ENCODE measurements around the gene PIEZO1.

The PIEZO1 gene

DNA sequence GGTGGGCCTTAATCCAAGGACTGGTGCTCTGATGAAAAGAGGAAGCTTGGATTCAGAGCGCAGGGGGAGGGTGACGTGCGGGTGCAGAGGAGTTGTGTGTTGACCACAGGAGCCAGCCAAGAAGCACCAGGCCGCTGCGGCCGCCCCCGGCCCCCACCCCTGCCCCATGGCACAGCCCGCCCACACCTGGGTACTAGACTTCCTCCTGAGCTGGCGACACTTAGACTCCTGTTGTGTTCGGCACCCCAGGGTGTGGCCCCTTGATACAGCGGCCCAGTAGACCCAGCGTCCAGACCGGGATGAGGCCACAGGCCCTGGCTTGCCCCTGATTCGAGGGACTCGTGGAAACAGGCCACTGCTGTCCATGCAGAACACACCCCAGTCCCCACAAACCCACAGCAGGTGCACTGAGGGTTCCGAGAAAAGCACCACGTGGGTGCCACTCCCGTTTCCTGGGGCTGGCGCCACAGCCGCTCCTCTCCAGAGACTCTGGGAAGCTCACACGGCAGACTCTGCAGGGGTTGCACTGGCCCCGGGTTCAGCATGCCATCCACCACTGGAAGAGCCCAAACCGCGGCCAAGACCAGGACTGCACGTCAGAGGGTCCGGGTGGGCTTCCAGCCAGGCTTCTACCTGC lies 93.0 kb downstream of the PIEZO1 start:
- no peak for DNase-seq (ENCODE audit: low read depth in 2 of 2)

DNA sequence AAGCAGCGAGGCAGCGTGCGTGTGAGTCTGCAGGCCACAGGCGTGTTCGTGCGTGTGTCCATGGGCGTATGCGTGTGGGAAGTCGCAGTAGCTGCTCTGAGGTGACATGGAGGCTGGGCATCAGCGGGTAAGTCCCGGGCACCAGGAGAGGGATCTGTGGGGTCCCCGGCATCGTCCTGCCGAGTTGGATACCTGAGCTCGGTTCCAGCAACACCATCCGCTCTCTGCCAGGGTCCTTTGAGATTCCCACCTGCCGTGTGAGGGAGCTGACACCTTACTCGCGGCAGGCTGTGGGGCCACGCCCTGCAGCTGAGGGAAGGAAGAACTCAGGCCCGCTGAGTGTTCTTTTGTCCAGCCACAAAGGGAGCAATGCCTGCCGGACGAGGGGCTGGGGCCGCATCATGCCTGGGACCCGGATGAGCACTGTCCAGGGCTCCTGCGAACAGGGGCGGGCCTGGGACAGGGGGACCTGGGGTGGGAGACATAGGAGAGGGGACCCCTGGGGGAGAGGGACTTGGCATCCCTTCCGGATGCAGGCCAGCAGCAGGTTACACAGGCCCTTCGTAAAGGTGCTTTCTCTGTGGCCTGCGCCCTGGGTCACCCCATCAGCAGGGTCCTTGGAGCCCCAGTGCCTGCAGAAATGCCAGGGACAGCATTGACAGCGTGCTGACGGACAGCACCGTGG lies 93.7 kb downstream of the PIEZO1 start:
- DNase-seq (ENCODE audit: low read depth in 2 of 2): no peak

DNA sequence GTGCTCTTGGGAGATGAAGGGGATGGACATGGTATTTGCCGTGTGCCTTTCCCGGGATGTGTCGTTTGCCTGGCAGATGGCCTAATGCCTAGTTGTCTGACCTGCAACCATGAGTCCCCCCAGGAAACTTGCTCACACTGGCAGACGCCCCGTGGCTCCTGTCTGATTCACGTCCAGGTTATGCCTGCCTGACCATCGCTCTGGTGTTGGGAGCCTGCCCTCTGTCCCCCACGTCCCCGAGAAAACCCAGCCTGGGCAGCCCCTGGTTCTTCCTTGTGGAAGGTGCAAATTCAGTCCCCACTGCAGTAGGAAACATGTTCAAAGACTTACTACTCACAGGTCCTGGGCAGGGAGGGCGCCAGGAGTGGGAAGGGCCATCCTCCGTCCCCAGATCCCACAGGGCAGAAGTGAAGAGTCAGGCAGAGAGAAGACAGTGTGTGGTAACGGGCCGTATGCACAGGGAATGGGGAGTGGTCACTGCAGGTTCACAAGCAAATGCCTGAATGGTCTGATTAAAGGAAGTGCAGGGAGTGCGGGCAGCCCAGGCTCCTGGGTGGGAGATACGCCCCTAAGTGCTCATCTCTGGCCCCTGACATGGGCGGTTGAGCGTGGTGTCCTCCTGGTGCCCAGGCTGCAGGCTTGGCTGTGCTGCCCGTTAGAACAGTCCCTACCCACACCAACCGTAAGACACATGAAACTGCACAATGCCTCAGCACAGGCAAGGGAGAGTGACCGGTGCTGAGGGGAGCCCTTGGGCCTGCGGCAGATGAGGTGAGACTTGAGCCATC lies 94.5 kb downstream of the PIEZO1 start:
- no peak for DNase-seq (ENCODE audit: low read depth in 2 of 2)

DNA sequence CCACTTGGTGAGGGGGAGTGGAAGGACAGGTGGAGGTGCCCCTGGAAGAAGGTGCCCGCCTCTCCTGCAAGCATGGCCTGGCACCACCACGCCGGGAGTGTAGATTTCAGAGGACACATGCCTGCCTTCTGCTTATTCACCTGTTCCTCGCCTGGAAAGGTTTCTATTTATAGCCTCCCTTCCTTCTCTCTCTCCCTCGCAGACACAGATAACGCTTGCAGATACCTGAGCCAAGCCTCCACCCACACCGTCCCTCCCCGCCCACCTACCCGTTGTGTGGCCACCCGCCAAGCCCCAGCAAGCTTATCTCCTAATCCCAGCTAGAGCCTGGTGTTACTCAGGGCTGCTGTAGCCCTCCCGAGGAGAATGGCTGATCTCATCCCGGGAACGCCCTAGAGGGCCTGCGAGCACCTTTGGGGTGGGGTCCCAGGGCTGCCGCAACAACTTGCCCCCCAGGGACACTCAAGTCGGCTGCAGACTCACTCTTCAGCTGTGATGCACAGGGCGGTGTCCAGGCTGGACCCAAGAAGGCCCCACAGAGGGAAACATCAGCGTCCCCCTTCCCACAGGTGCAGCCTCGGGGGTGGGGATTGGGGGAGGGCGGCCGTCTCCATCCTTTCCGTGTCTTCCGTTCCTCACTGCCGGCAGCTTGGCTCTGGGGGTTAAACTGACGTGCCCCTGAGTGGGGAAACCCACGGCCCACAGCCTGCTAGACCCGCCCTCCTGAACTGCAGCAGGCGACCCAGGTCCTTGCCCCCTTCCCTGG lies 96.8 kb downstream of the PIEZO1 start:
- no peak for DNase-seq (ENCODE audit: low read depth in 2 of 2)

DNA sequence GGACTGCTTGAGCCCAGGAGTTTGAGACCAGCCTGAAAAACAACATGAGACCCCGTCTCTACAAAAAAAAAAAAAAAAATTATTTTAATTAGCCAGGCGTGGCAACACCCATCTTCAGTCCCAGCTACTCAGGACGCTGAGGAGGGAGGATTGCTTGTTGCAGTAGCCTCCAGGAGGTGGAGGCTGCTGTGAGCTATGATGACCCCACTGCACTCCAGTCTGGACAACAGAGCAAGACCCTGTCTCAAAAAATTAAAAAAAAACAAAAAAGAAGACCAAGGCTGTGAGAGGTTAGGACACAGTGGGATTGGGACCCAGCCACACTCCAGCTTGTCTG lies 97.4 kb downstream of the PIEZO1 start:
- DNase-seq (ENCODE audit: low read depth in 2 of 2): no peak

DNA sequence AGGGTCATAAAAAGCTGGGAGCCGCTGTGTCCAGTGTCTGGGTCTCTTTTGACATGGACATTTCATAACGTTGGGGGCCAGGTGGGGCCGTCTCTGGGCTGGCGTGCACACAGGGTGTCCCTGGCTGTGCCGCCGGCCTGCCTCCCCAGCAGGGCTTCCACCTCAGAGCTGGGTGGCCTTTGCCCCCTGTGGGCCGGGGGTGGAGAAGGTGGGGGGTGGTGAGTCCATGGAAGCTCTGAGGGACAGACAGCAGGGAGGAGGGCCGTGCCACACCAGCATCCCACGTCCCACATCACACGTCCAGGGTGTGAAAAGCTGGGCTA lies 97.8 kb downstream of the PIEZO1 start:
- DNase-seq (ENCODE audit: low read depth in 2 of 2): no peak

DNA sequence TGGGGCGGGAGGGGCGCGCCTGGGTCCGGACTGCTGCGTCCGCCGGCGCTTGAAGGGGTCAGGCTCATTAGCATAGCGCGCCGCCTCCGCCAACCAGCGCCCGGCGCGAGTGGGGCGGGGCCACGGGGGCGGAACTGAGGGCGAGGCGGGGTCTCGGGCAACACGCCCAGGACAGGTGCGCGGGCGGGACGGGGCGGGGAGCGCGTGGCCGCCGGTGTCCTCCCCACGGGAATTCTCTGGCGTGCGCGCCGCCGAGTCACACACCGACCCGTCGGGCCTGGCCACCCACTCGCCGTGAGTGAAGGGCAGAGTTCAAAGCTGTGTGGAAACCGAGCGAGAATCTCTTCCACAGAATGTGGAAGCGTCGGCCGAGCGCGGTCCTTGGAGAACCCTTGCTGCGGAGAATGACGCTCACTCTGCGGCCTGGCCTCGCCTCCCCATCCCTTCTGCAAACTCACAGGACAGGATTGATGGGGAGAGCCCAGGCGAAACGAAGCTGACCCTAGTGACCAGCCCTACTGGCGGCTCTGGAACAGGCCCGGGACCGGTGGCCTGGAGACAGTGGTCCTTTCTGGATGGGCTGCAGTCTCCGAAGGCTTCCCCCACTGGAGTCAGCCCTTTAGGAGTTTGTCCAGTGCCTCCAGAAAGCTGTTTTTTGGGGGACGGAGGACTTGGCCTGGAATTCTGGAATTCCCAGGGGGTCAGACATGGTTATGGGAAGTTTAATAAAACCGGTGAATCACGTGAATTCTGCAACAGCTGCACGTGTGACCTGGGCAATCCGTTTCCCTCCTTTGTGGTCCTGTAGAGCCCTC lies 98.4 kb downstream of the PIEZO1 start, which contains the start of gene SNAI3:
TSS of gene SNAI3 (minus strand) at position 69 of the 815 bp plus-strand sequence. CDS start 101 bp downstream, outside the sequence.
- DNase-seq (ENCODE audit: low read depth in 2 of 2): peak; percentile 61 to 82

DNA sequence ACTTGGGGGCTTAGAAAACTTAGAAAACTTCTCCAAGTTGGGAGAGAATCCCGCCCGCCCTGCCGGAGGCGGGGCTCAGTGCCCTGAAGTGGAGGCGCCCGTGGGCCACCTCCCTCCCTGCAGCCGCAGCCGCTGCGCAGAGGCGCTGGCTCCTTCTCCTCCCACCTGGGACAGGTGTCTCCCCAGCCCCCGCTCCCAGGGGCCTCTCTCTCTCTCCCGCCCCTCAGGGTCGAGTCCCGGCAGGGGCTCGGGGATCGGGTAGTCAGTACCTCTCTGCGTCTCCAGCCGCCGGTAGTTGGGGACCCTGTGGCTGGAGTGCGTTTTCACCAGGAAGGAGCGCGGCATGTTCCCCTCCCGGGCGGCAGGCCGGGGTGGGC lies 99.0 kb downstream of the PIEZO1 start:
- DNase-seq (ENCODE audit: low read depth in 2 of 2): peak in 1 of 2 donors; percentile 38

DNA sequence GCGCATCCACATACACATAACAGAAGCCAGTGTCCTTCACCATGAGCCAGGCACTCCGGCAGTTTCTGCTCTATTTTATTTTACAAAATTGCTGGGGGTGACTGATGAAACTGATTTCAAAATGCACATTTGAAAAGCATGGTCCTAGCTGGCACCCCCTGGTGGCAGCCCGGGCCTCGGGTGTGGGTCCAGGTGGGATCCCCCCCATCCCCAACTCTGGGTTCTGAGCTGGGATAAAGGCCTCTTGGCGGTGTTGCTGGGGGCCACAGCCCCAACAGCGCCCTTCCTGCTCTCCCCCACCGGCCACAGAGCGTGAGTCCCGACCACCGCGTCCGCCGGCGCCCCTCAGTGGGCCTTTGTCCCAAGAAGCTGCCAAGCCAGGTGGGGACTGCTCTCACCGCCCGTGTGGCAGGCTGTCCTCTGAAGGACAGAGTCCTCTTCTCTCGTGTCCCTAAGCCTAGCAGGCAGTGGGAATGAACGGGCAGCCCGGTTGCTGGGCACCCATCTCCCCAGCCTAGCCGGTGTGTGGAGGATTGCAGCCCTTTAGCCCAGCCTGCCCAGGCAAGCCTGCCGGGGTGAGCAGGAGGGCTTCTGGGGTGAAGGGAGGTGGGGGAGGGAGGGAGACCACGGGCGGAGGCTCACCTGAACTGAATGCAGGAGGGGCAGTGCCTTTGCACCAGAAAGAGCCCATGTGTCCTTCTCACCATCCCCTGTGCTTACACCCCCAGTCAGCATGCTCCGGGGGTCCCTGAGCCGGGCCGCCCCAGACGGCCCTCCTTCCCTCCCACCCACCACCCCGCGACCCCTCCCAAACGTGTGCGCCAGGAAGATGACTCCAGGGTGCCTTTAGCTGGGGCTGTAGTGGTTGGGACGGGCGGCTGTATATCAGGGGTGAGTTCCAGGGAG lies 99.6 kb downstream of the PIEZO1 start:
- DNase-seq (ENCODE audit: low read depth in 2 of 2): peak; percentile 53 to 55

DNA sequence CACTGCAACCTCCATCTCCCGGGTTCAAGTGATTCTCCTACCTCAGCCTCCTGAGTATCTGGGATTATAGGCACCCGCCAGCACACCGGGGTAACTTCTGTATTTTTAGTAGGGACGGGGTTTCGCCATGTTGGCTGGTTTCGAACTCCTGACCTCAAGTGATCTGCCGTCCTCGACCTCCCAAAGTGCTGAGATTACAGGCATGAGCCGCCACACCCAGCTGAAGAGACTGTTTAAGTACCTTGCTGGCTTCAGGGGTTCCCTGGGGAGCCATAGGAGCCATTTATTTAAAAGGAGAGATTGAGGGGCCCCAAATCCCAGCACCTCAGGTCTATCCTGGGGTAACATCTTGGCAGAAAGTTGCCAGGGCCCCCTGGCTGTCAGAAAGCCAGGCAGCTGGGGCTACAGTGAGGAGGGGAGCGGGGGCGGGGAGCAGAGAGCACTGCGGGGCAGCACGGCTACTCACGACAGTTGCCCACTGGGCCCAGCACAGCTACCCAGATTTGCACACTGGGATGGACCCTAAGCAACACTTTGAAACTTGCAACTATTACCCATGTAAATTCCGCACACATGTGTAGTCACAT lies 100.4 kb downstream of the PIEZO1 start:
- no peak for DNase-seq (ENCODE audit: low read depth in 2 of 2)

DNA sequence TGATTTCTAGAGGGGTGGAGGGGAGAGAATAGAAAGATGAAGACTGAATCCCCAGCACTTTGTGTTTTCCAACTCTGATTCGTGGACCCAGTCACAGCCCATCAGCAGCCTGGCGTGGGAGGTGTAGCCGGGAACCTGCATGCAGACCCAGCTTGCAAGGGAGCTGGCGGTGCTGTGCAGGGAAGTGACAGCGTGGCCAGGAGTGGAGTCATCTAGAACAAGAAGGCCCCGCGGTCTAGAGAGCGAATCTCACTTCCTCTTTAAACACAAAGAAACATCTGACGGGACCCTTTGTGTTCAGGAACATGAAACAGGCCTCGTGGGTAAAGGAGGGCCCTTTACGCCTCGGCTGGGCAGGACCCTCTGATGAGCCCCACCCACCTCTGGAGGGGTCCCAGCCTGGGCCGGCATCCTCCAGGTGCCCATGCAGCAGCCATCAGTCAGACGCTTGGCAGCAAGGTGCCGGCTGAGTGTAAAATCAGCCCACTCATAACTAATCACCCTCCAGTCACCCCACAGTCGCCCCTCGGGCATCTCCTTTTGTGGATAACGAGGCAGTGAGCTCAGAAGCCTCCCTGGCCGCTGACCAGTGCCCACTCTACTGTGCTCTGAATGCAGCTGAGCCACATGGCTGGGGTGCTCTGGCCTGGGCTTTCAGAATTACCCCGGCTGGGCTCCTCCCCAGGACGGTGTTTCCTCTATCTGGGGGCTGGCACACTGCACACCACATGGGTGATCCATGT lies 103.1 kb downstream of the PIEZO1 start:
- peak; percentile 34 to 50 for DNase-seq (ENCODE audit: low read depth in 2 of 2)

DNA sequence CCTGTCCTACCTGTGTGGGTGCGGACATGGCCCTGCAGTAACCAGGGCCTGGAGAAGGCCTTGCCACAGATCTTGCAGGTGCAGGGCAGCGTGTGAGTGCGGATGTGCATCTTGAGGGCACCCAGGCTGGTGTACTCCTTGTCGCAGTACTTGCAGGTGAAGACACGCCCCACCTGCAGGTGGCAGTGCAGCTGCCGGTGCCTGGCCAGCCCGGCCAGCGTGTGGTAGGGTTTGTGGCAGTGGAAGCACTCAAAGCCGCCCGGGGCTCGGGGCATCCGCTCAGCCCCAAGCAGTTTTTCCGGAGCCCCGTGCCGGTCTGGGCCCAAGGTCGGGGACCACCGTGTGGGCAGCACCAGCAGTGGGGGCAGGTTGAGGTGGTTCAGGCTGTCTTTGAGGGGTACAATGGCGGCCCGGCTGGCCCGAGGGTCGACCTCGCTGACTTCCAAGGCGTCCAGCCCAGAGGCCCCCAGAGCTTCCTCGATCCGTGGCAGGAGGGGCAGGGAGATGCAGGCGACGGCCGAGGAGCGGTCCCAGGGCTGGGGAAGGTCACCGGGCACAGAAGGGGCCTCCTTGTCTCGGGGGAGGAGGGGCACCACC lies 103.8 kb downstream of the PIEZO1 start:
- no peak for DNase-seq (ENCODE audit: low read depth in 2 of 2)

DNA sequence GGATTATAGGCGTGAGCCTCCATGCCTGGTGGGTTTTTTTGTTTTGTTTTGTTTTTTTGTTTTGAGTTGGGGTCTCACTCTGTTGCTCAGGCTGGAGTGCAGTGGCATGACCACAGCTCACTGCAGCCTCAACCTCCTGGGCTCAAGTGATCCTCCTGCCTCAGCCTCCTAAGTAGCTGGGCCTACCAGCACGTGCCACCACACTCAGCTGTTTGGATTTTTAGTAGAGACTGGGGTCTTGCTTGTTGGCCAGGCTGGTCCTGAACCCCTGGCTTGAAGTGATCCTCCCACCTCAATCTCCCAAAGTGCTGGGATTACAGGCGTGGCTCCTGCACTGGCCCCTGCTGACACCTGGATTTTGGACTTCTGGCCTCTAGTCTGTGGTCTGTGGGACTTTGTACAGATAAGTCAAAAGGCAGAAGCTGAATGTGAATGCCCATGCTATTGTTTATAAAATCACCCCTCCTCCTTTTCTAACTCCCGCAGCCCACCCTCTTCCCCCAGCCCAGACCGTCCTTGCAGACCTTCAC lies 104.4 kb downstream of the PIEZO1 start:
- DNase-seq (ENCODE audit: low read depth in 2 of 2): no peak

DNA sequence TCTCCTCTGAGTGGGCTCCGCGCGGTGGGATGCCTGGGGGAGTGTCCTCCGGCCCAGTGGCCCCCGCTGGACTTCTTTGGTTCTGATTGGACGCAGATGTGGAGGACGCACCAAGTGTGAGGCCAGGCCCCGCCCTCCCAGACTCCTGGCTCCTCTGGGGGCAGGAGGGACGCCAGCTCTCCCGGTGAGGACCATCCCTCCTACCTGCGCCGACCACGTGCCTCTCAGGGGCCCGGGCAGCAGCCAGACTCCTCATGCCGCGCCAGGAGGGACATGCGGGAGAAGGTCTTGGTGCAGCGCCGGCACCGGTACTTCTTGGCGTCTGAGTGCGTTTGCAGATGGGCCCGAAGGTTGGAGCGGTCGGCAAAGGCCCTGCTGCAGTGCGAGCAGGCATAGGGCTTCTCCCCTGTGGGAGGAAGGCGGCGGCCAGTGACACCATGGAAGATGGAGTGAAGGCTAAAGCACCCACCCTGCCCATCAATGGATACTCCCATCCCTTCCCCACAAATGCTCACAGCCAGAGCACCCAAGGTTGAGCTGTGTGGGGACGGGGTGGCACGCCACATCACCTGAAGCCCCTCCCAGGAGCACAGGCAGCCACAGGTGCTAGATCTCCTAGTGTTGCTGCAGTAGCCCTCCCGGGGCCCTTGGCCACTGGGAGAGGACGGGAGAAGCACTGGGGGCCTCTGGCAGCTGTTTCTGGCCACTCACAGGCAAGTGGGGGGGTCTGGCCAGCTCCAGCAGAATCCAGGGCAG lies 106.6 kb downstream of the PIEZO1 start:
- DNase-seq (ENCODE audit: low read depth in 2 of 2): no peak

DNA sequence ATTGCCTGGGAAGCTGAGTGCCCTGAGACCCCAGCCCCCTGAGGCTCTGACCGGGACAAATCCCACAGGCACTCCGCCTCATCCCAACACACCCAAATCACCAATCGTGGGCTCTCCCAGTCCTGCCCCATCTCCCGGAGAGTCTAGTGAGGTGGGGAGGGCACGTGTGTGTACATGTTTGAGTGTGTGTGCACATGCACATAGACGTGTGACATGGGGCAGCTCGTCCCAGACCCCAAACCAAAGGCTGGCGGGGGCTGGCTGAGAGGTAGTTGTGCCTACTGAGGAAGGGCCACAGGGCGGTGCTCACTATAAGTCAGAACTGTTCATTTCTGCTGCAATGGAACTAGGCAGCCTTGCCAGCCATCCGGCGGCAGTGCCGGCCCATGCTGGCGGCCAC lies 107.3 kb downstream of the PIEZO1 start:
- no peak for DNase-seq (ENCODE audit: low read depth in 2 of 2)

DNA sequence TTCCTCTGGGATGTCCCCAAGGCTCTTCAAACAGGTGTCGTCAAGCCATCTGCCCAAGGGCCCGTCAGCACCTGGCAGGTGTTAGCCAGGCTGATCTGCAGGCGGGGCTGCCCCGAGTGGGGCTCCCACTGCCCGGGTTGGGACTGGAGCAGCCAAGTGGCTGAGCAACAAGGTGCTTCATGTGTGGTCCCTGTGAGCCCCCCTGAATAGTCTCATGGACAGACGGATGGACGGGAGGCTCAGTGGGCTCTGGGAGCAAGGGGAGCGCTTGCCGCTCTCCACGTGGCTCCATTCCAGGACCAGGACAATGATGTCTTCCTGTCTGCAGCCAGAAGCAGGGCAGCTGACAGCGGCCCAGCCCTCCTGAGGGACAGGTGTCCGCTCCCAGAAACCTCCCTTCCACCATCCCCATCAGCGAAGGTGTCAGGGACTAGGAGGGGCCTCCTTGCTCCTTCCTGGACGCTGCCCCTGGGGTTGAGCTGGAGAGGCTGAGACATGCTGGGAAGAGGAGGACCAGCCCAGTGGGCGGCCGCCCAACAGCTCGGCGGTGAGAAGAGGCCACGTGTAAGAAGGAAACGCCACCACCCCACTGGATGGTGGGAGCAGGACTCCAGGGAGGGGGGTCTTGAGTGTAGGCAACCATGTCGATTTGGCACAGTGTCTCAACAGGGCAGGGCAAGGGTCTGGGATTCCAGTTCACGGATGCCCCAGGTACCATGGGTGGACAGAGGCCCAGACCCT lies 108.3 kb downstream of the PIEZO1 start:
- DNase-seq (ENCODE audit: low read depth in 2 of 2): no peak

DNA sequence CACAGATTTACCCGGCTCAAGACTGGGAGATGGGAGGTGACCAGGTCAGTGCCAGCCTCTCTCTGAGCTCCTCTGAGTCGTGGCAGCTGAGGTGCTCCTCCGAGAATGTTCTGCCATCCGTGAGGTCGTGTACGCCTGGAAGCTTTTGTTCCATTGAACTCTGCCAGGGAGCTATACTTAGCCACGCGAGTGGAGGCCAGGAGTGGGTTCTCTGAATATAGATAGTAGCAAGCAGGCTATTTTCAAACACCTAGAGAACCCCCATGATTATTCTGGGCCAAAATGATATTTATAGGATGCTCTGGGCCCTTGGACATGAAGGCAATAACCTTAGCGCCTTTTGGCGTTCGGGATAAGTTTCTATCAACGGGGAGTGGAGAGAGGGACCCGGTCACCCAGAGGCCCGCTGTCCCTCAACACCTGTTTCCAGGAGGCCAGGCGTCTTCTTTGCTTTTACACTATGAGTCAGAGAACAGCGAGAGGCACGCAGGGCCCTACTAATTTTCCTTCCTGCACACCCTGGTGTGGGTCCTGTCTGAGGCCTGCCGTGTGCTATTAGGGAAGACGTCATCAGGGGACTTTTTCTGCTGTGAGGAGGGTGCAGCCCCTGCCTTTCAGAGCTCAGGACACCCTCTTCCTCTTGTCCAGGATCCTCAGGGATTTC lies 111.2 kb downstream of the PIEZO1 start:
- no peak for DNase-seq (ENCODE audit: low read depth in 2 of 2)
